ENCODE measurements around the gene HAP1. TPM values are rescaled to one million over a fixed set of nuclear protein-coding genes. Genes with fewer than 3 reads are reported as not detected.

The HAP1 gene
- total and polyA plus RNA-seq, 10 donors: 0.33 to 8.4 (median 1.1) TPM

GRCh38 chr17:41775394-41776226 lies 41.2 kb upstream of the HAP1 start:
- peaks cover 11 to 84% (median 44%) of the 10 kb centered on the region in 6 donors for H3K4me1 ChIP-seq

GRCh38 chr17:41773731-41774193 lies 39.3 kb upstream of the HAP1 start:
- Histone ChIP-seq H3K27me3 (replicated peaks in 1 of 7) (no peaks in the 10 kb centered on the region), H3K27ac (peak overlapping the region in 2 of 8 donors; percentile 15 to 78), H3K9me3 (no peaks in the 10 kb centered on the region), H3K4me1 (peaks cover 11 to 66% (median 35%) of the 10 kb centered on the region in 6 donors), H3K4me3 (no peak overlapping the region), H3K36me3 (peaks cover 0 to 29% (median 5%) of the 10 kb centered on the region in 6 donors)
- WGBS, 5 donors: 66 to 72% (median 69%) methylated on average over 8 of the region's 8 CpGs
- intact Hi-C loops (cut with DNase I; ENCODE audit: low total_unique reads): no loop called here
- DNase-seq: no peak
- no peak for TF ChIP-seq POLR2AphosphoS5 (IDR thresholded peaks at IDR 0.05)
- TF ChIP-seq POLR2A (IDR thresholded peaks at IDR 0.05): no peak
- no peak for TF ChIP-seq CTCF (IDR thresholded peaks at IDR 0.05 in 8 of 11, conservative IDR thresholded peaks at IDR 0.05 in 3 of 11)

More at GRCh38 chr17:41775394-41776226, 41.2 kb upstream of the HAP1 start:
- Histone ChIP-seq H3K36me3 (peaks cover 0 to 11% (median 1%) of the 10 kb centered on the region in 6 donors), H3K27me3 (replicated peaks in 1 of 7) (no peaks in the 10 kb centered on the region), H3K9me3 (no peaks in the 10 kb centered on the region), H3K4me3 (no peak overlapping the region), H3K27ac (peak overlapping the region; percentile 4 to 83 (median 46))
- DNase-seq: no peak
- intact Hi-C loops (cut with DNase I; ENCODE audit: low total_unique reads): no loop called here
- 70 to 88% (median 73%) methylated on average over 10 to 12 of the region's 12 CpGs for WGBS, 5 donors
- TF ChIP-seq CTCF (IDR thresholded peaks at IDR 0.05 in 8 of 11, conservative IDR thresholded peaks at IDR 0.05 in 3 of 11): no peak
- TF ChIP-seq POLR2AphosphoS5 (IDR thresholded peaks at IDR 0.05): no peak

- peak overlapping the region in 2 of 8 donors; percentile 15 to 78 for H3K27ac ChIP-seq
- no peaks in the 10 kb centered on the region for H3K9me3 ChIP-seq
- no peaks in the 10 kb centered on the region for H3K27me3 ChIP-seq (replicated peaks in 1 of 7)
- peaks cover 11 to 60% (median 31%) of the 10 kb centered on the region in 6 donors for H3K4me1 ChIP-seq
- TF ChIP-seq POLR2A (IDR thresholded peaks at IDR 0.05): no peak
- no peak for TF ChIP-seq POLR2AphosphoS5 (IDR thresholded peaks at IDR 0.05)
- no peak for TF ChIP-seq CTCF (IDR thresholded peaks at IDR 0.05 in 8 of 11, conservative IDR thresholded peaks at IDR 0.05 in 3 of 11)
- intact Hi-C loops (cut with DNase I; ENCODE audit: low total_unique reads): no loop called here
- 37 to 71% (median 61%) methylated on average over 2 to 12 of the region's 12 CpGs for WGBS, 5 donors
- H3K36me3 ChIP-seq: peaks cover 0 to 35% (median 7%) of the 10 kb centered on the region in 6 donors
- no peak overlapping the region for H3K4me3 ChIP-seq
- no peak for DNase-seq
Observed at GRCh38 chr17:41773190-41773588, 38.7 kb upstream of the HAP1 start.

- TF ChIP-seq POLR2AphosphoS5 (IDR thresholded peaks at IDR 0.05): no peak
- TF ChIP-seq CTCF (IDR thresholded peaks at IDR 0.05 in 8 of 11, conservative IDR thresholded peaks at IDR 0.05 in 3 of 11): no peak
- TF ChIP-seq POLR2A (IDR thresholded peaks at IDR 0.05): no peak
- Histone ChIP-seq H3K27ac (peak overlapping the region in 1 of 8 donors; percentile 78), H3K4me3 (no peak overlapping the region), H3K36me3 (peaks cover 0 to 40% (median 11%) of the 10 kb centered on the region in 6 donors), H3K4me1 (peaks cover 11 to 55% (median 28%) of the 10 kb centered on the region in 6 donors), H3K27me3 (replicated peaks in 1 of 7) (no peaks in the 10 kb centered on the region), H3K9me3 (no peaks in the 10 kb centered on the region)
- 90 to 94% (median 92%) methylated on average over 19 of the region's 19 CpGs; no CpG with 5 or more reads in 1 of the 5 donors for WGBS, 5 donors
- intact Hi-C loops (cut with DNase I; ENCODE audit: low total_unique reads): no loop called here
- no peak for DNase-seq
Observed at GRCh38 chr17:41772586-41773189, 38.2 kb upstream of the HAP1 start.
